ENCODE data around the gene FKBP8.

Gene FKBP8

GRCh38 chr19:18520848-18521691 lies 22.3 kb downstream of the FKBP8 start:
- no peak for DNase-seq

GRCh38 chr19:18519962-18520847 lies 23.2 kb downstream of the FKBP8 start:
- DNase-seq: peak; percentile 18

GRCh38 chr19:18518639-18519038 lies 24.7 kb downstream of the FKBP8 start:
- DNase-seq: no peak

- no peak for DNase-seq
These were observed 25.8 kb downstream of the FKBP8 start for GRCh38 chr19:18517606-18518005.

GRCh38 chr19:18515959-18516358 lies 27.4 kb downstream of the FKBP8 start:
- no peak for DNase-seq

- no peak for DNase-seq
These were observed 28.3 kb downstream of the FKBP8 start for GRCh38 chr19:18514800-18515682.

- DNase-seq: no peak
These were observed 29.5 kb downstream of the FKBP8 start for GRCh38 chr19:18513868-18514267.

GRCh38 chr19:18510216-18510615 lies 33.2 kb downstream of the FKBP8 start:
- no peak for DNase-seq

- DNase-seq: no peak
These were observed 34.8 kb downstream of the FKBP8 start for GRCh38 chr19:18508585-18508984.

GRCh38 chr19:18507727-18508440 lies 35.5 kb downstream of the FKBP8 start:
- no peak for DNase-seq

- DNase-seq: no peak
These were observed 36.2 kb downstream of the FKBP8 start for GRCh38 chr19:18507021-18507726.

GRCh38 chr19:18506101-18506930 lies 37.1 kb downstream of the FKBP8 start:
- no peak for DNase-seq

GRCh38 chr19:18504886-18505610 lies 38.3 kb downstream of the FKBP8 start:
- no peak for DNase-seq

- no peak for DNase-seq
These were observed 39.1 kb downstream of the FKBP8 start for GRCh38 chr19:18503971-18504885.

GRCh38 chr19:18503337-18503970 lies 39.9 kb downstream of the FKBP8 start:
- no peak for DNase-seq

- DNase-seq: no peak
These were observed 40.6 kb downstream of the FKBP8 start for GRCh38 chr19:18502638-18503294.

GRCh38 chr19:18502246-18502637 lies 41.1 kb downstream of the FKBP8 start:
- DNase-seq: no peak

- DNase-seq: no peak
These were observed 41.5 kb downstream of the FKBP8 start for GRCh38 chr19:18501832-18502231.

Data from NCI-H1105 (cell line).